GM18951 (cell line): ENCODE measurements around the gene ZNF678.
"Not testable (repeated sequence)": the region's sequence is repeated elsewhere in the genome, so short reads cannot be mapped to it uniquely, and the experiment has no call there.

Experiments used
- POLR2A ChIP-seq: IDR thresholded peaks from 4 replicates; pipeline ENCODE4 v1.6.1; 2011; ENCODE audit warnings: mild to moderate bottlenecking; ENCODE audit not compliant: insufficient read length, insufficient read depth; ENCODE audit errors: extremely low read depth
- in situ Hi-C: fragments of 300-500 bp; cut with MboI; formaldehyde crosslinking; loops from one replicate; pipeline ENCODE4 v1.12.0; 2022; ENCODE audit warnings: low sequenced_read_pairs, mixed read lengths, inconsistent platforms; ENCODE audit not compliant: unreplicated experiment

Gene ZNF678

GRCh38 chr1:227546059-227546458 lies 17.3 kb upstream of the ZNF678 start:
- no peak for TF ChIP-seq POLR2A
- in situ Hi-C loops = no loop called here

- in situ Hi-C loops = no loop called here
- no peak for TF ChIP-seq POLR2A
These were observed 16.6 kb upstream of the ZNF678 start for GRCh38 chr1:227546598-227547309.

DNA sequence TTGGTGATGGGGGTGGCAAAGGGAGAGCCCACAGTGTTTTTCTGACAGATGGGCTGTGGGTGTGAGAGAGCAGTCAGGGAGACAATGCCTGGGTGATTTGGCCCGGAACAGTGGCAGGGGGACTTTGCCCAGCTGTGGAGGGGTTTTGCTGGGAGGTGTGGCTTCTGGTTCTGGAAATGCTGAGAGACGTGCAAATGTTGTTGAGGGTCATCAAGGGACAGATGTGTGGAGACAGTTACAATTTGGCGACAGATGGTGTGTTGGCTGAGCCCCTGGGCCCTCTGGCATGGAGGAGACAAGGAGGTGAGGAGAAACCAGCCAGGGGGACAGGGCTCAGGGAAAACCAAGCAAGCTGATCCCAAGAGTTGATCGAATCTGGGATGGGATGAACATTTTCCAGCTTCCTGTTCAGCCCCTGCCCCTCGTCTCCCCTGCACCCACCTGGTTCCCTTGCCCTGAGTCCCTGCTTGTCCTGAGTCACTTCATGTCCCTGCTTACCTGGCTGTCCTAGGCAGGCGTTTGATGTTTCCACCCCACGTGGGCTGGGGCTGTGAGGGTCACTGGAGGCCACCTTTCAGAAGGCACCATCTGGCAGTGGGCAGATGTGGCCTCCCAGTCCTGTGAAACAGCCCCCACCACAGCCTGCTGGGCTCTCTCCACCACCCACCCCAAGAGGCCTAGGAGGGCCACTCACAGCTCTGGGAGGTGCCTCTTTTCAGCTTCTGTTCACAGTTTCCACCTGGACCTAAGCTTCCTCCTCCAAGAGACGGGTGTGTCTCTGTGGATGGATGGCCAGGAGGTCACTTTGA lies 15.8 kb upstream of the ZNF678 start:
- no peak for TF ChIP-seq POLR2A
- in situ Hi-C loops = no loop called here

GRCh38 chr1:227548119-227548397 lies 15.3 kb upstream of the ZNF678 start:
- in situ Hi-C loops = no loop called here
- TF ChIP-seq POLR2A = no peak

- in situ Hi-C loops = no loop called here
- TF ChIP-seq POLR2A = no peak
These were observed 14.9 kb upstream of the ZNF678 start for GRCh38 chr1:227548448-227548847.

DNA sequence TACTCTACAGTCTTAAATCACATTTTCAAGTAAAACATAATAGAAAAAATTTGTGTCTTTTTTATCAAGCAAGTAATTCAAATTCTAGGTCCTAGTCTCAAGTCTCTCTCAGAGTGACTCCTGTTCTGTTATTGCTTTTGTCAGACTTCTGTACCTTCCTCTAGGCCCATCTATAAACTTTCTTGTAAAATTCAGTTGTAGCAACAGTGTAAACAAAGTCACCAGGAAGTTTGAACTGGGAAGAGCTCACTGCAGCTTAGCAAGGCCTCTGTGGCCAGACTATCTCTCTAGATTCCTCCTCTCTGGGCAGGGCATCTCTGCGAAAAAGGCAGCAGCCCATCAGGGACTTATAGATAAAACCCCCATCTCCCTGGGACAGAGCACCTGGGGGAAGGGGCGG lies 13.5 kb upstream of the ZNF678 start:
- in situ Hi-C loops = no loop called here

GRCh38 chr1:227551881-227552280 lies 11.5 kb upstream of the ZNF678 start:
- in situ Hi-C loops = not testable (repeated sequence)

More for the DNA sequence above, 13.5 kb upstream of the ZNF678 start:
- no peak for TF ChIP-seq POLR2A

DNA sequence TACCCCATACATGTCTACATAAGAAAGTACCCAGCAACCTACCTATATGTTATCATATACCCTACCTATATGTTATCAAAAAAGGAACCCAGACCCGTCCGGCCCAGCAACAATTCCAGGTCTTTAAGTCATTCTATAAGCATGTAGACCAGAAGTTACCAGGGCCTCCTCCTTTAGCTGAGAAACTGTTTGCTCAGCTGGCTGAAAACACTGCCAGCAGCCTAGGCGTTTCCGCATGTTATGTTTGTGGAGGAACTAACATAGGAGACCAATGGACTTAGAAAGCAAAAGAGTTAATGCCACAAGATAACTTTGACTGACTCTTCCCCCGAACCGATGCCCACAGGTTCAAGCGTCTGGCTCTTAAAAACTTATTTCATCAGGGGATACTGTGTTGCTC lies 7.1 kb upstream of the ZNF678 start:
- in situ Hi-C loops = no loop called here
- TF ChIP-seq POLR2A = no peak

DNA sequence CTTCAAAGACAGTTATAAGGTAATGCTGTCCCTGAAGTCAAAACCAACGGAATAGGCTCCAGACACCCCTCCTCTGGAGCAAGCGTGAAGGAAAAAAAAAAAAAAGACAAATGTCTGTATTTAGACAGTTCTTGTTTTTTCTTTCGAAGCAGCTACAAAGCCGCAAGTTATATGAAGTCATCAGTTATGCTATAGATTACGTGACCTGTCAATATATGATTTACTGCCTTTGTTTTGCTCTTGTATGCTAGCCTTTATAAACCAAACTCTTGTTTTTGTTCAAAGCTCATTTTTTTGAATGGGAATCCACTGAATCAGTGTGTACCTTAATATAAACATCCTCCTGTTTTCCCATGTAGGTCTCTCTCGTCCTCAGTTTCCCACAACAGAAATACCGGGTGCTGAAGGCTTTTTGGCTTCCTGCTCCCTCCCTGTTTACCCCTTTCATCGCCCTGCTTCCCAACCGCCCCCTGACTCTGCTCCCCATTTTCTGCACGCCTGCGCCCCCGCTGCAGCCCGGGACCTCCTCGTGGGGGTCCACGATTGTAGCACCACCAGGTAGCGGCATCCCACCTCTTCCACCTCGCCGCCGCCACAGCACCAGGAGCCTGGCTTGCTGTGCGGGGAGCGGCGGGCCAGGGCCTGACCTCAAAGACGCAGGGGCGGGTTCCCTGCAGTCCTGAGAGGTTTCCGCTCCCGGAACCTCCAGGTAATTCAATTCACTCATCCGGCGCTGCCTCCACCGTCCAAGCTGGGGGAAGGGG lies 5.2 kb upstream of the ZNF678 start:
- TF ChIP-seq POLR2A = no peak
- in situ Hi-C loops = no loop called here

DNA sequence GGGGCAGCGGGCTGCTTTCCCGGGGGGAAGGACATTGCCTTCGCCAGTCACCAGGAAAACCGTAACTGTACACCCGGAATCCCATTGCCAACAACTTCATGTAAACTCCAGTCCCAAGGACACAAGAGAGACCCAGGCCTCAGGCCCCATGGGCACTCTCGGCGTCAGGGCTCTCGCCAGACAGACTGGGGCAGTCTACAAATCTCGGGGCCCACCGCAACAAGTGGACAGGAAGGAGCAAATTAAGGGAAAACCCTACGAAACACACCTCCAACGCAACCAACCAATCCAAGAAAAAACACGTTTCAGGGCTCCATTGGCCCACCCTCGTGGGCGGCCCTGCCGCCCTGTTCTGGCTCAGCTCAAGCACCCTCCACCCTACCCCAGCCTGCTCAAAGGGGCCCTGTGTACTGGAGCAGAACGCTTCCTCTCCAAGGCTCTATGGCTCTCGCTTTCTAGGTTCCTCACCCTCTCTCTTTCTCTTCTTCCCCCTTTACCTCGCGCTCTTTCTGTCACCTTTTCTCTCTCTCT lies 4.6 kb upstream of the ZNF678 start:
- TF ChIP-seq POLR2A = no peak
- in situ Hi-C loops = no loop called here

DNA sequence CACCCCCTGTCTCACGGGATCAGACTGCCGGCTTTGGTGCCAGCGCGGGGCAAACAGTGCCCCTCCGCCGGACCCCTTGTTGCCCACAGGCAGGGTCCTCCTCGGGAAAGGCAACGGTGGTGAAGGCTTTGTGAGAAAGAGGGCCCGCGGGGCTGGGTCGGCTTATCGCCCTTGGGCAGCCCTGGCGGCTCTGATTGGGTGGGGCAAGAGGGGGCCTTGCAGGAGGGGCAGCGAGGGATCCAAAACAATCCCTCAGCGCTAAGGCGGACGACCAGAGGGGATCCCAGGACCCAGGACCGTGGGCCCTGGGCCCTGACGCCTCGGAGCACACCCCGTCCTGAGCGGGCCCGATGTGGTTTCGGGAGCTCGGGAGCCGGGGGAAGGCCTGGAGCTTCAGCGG lies 3.9 kb upstream of the ZNF678 start:
- TF ChIP-seq POLR2A = no peak
- in situ Hi-C loops = no loop called here

DNA sequence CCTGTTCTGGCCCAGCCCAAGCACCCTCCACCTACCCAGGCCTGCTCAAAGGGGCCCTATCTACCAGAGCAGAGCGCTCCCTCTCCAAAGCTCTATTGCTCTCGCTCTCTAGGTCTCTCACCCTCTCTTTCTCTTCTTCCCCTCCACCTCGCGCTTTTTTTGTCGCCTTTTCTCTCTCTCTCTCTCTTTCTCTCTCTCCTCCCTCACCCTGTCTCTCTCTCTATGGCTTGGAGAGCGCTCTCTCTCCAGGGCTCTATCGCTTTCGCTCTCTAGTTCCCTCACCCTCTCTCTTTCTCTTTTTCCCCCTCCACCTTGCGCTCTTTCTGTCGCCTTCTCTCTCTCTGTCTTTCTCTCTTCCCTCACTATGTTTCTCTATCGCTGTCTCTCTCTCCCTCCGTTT lies 3.4 kb upstream of the ZNF678 start:
- TF ChIP-seq POLR2A = no peak
- in situ Hi-C loops = no loop called here

DNA sequence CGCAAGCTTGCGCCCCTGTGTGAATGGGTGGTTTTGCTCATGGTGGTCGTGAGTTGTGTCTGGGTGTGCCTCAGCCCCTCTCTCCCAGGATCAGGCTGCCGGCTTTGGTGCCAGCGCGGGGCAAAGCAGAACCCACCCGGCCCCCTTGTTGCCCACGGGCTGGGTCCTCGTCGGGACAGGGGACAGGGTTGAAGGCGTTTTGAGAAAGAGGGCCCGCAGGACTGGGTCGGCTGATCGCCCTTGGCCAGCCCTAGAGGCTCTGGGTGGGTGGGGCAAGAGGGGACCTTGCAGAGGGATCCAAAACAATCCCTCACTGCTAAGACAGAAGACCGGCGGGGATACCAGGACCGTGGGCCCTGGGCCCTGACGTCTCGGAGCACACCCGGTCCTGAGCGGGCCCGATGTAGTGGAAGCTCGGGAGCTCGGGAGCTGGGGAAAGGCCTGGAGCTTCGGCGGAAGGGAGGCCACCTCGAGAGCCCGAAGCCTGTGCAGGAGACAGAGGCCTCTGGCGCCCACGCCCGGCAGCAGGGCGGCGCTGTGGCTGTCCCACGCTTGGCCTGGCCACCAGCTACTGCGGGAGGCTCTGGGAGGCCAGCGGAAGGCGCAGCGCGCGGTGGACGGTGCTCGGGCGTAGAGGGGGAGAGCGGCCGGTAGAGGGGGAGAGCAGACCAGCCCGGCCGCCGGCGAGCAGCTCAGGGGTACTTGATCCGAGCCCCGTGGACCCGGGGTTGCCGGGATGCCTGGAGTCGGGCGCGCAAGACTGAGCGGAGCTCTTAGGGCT lies 2.8 kb upstream of the ZNF678 start:
- no peak for TF ChIP-seq POLR2A
- in situ Hi-C loops = no loop called here
